HTERT RPE-1 (cell line): ENCODE measurements around the gene CEP135.
"Not testable (repeated sequence)": the region's sequence is repeated elsewhere in the genome, so short reads cannot be mapped to it uniquely, and the experiment has no call there.

ENCODE experiments used
- in situ Hi-C: fragments of 300-500 bp; cut with MboI; formaldehyde crosslinking; loops from 4 replicates; pipeline ENCODE4 v1.14.3; 2020; ENCODE audit warnings: low sequenced_read_pairs

Gene CEP135, protein sequence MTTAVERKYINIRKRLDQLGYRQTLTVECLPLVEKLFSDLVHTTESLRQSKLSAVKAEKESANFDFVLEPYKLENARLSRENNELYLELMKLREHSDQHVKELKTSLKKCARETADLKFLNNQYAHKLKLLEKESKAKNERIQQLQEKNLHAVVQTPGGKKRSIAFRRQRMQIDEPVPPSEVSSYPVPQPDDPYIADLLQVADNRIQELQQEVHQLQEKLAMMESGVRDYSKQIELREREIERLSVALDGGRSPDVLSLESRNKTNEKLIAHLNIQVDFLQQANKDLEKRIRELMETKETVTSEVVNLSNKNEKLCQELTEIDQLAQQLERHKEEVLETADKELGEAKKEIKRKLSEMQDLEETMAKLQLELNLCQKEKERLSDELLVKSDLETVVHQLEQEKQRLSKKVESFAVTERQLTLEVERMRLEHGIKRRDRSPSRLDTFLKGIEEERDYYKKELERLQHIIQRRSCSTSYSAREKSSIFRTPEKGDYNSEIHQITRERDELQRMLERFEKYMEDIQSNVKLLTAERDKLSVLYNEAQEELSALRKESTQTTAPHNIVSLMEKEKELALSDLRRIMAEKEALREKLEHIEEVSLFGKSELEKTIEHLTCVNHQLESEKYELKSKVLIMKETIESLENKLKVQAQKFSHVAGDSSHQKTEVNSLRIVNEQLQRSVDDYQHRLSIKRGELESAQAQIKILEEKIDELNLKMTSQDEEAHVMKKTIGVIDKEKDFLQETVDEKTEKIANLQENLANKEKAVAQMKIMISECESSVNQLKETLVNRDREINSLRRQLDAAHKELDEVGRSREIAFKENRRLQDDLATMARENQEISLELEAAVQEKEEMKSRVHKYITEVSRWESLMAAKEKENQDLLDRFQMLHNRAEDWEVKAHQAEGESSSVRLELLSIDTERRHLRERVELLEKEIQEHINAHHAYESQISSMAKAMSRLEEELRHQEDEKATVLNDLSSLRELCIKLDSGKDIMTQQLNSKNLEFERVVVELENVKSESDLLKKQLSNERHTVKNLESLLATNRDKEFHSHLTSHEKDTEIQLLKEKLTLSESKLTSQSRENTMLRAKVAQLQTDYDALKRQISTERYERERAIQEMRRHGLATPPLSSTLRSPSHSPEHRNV

DNA sequence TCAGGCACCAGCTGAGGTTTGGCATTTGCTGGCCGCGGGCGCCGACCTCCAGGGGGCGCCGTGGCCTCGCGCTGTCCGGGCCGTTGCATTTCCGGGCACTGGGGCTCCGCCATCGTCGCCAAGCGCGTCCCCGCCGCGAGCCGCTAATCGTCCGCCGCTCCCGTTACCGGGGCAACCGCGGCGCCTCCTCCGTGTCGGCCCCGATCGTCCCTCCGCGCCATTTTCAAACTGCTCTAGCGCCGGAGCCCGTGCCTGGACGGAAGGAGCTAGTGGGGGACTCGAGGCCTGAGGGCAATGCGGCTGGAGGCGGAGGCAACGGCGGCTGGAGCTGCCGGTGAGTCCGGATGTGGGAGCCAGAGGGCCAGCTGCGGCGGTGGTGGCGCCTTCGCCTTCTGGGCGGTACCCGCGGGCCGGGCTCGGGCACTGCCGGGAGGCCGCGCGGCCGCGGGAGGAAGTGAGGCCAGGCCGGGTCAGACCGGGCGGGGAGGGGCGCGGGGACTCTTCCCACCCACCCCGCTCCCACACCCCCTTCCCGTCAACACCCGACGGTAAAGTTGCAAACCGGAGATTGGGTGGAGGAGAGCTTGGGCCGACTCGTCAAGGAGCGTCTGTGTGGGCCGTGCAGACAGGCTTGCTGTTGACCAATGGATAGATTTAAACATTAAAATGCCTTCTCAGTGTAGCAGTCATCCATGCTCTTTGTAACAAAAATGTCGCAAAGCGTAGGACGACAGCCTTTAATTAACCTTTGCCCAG lies at the start of gene CEP135:
CEP135 (plus strand) TSS at position 220 of the 756 bp plus-strand sequence. CDS start 3,186 bp downstream, outside the sequence.
- in situ Hi-C loops = no loop called here

DNA sequence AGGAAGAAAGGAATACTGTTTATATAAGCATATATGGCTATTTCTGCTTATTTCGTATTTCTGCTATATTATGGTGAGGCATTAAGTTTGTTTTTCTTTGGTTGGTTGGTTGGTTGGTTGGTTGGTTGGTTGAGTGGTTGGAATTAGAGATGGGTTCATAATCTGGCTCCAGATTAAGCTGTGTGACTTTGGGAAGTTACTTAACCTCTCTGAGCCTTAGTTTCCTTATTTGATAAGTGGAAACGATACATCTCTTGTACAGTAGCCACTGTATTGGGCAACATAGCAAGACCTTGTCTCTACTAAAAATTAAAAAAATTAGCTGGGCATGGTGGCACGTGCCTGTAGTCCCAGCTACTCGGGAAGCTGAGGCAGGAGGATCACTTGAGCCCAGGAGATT lies 46.1 kb upstream of the CEP135 start:
- in situ Hi-C loops = no loop called here

DNA sequence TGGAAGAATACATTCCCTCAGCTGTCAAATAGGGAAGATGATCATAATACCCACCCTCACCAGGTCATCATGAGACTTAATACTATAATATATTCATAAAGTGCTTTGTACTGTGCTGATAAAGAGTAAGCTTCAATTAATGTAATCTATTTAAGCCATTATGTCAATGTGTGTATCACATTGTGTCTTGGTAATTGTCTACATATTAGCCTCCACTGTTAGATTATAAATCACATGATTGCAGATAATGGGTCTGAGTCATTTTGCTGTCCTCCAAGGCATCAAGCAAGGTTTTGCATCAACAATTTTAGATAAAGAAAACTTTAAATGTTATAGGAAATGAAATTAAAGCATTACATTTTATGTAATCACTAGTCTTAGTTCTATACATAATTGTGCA lies 45.2 kb upstream of the CEP135 start:
- in situ Hi-C loops = no loop called here

DNA sequence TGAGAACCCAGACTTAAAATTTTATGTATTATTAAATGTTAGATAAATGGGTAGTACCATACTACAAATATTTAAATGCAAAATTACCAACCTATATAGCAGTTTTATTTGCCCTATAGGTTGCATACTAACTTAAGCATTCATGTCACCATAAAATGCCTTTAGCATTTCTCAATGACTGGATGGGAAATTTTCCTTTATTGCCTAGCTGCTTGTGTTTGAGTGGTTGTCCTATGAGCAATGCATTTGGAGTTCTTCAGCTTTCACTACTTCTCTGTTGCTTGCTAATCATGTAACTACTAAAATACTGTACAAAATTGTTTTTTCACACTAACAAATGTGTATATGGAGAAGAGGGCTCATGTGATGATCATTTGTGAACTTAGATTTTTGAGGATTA lies 44.2 kb upstream of the CEP135 start:
- in situ Hi-C loops = no loop called here

DNA sequence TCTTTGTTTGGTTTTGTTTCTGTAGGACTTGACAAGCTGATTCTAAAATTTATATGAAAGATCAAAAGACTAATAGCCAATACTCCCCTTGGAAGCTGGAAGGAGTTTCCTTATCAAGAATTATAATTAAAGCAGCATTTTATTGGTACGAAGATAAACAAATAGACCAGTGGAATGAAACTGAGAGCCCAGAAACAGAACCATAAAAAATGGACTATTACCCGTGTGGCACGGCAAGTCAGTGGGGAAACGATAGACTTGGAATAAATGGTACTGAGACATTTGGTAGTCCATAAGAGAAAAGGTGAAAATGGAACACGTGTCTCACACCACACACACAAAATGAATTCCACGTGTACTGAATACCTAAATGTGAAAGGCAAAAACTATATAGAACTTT lies 42.4 kb upstream of the CEP135 start:
- in situ Hi-C loops = no loop called here

DNA sequence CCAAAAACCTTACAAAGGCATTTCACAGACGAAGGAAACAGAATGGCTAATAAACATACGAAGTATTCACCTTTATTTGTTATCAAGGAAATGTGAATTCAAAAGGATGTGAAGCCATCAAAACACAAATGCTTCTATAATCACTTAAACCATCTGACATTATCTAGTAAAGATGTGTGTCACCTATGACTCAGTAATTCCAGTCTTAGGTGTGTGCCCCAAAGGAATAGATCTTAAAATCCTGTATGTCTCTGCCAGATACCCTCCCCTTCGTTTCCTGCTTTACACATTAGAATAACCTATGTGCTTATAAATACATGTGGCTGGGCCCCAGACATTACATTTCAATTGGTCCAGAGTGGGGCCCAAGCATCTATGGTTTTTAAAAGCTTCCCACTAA lies 41.8 kb upstream of the CEP135 start:
- in situ Hi-C loops = no loop called here

DNA sequence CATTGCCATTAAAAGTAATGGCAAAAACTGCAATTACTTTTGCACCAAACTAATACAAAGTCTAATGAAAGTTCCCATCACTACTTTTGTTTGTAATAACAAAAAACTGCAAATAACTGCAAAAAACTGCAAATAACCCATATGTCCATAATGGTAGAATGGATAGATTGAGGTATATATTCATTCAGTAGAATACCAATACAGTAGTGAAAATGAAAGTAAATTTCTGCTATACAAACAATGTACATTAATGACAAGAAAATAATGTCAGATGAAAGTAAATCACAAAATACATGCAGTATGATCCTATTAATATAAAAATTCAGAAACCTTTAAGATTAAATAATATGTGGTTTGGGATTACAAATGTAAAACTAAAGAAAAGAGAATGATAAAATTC lies 41.3 kb upstream of the CEP135 start:
- in situ Hi-C loops = no loop called here

DNA sequence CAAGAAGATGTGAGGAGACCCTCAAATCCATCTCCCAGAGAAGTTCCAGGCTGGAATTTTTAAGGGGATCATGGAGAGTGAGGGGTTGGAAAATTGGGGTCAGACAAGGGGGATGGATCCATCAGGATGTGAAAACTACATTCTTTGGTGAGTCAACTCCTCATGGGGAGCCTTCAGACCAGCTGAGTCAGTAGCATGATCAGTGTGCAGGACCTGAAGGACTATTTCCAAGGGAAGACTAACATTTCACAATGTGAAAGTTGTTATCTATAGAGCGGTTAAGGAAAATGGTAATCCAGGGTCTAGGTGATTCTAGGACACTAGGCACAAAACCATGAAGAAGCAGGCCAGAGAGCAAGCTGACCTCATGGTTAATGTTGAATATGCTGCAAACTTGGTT lies 38.6 kb upstream of the CEP135 start:
- in situ Hi-C loops = no loop called here

DNA sequence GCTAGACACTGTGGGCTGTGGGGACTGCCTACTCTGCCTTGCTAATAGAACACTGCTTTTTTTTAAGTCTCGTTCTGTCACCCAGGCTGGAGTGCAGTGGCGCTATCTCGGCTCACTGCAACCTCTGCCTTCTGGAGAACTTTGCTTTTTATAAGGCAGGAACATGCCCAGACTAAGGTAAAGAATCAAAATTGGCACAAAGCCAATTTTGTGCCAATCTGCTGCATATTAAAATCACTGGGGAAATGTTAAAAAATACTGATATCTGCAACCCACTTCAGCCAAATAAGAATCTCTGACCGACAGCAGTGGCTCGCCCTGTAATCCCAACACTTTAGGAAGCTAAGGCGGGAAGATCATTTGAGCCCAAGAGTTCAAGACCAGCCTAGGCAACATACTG lies 36.5 kb upstream of the CEP135 start:
- in situ Hi-C loops = no loop called here

DNA sequence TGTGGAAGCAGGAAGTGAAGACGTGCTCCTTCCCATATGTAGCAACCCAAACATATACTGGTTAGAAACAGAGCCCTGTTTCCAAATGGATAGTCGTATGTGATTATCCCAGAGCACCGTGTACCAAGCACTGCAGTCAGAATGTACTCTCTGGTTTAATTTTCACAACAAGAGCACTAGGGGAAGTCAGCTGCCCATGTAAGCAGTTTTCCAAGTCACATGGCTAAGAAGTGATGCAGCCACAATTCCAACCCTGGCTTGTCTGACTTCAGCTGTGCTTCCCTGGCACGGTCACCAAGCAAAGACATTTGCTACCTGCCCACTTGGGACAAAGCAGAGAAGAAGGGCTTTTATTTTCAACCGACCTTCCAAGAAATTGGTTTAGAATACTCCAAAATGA lies 28.2 kb upstream of the CEP135 start:
- in situ Hi-C loops = no loop called here

DNA sequence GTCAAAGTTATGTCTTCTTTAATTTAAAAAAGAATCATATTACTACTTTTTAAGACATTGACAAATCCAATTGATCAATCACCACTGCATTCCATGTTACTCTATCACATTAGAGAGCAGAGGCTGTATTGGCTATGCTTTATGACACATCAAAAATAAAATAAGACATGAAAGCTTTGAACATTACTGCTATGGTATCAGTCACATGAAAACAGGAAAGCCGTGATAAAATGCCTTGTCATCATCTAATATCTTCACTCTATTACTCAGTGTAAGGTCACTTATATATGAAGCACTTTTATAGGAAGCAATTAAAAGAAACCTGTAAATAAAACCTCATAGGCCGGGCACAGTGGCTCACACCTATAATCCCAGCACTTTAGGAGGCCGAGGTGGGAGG lies 27.7 kb upstream of the CEP135 start:
- in situ Hi-C loops = no loop called here

DNA sequence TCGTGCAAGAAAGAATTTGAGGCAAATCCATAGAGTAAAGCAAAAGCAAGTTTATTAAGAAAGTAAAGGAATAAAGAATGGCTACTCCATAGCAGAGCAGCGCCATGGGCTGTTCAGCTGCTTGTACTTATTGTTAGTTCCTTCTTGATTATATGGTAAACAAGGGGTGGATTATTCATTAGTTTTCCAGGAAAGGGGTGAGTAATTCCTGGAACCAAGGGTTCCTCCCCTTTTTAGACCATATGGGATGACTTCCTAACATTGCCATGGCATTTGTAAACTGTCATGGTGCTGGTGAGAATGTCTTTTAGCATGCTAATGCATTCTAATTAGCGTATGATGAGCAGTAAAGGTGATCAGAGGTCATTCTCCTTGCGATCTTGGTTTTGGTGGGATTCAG lies 23.5 kb upstream of the CEP135 start:
- in situ Hi-C loops = no loop called here

DNA sequence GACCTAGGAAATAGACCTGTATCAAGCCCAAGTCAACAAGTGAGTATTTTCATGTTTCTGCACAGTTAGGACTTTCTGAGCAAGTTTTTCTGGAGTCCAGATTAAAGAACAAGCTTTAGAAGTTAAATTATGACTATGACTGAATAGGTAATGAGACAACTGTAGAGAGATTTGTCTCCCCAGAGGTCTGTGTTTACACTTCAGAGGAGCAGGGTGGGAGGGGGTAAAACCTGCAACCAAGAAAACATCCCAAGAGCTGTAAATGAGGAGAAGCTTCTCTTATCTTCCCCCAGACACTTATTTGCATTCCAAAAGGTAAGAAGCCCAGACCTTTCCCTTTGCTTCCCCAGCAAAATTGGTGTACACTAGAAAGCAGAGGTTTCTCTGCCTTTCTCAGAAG lies 22.1 kb upstream of the CEP135 start:
- in situ Hi-C loops = no loop called here

DNA sequence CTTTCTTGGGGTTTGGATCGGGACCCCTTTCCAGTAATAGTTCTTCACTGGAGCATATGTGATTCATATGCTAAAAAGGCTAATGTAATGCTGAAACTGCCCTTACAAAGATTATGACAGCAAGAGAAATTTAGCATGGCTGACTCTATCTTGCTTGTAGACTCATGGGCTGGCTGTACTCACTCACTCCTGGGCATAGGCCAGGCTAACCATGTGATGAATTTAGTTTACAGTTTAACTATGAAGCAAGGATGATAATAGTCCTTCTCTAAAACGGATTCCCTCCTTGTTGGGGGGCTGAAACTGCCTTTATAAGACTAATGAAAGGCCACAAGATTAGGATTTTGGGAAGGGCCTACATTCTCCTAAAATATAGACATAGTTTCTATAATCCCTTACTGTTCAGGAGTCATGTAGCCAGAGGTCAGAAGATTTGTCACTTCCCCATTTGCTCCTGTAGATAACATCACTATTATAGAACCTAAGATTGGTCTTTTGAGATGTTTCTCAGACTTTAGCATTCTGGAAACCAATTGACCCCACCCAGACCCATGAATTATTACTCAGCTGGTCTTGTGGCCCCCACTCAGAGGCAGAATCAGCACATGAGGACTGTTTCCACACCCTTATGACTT lies 20.8 kb upstream of the CEP135 start:
- in situ Hi-C loops = no loop called here

DNA sequence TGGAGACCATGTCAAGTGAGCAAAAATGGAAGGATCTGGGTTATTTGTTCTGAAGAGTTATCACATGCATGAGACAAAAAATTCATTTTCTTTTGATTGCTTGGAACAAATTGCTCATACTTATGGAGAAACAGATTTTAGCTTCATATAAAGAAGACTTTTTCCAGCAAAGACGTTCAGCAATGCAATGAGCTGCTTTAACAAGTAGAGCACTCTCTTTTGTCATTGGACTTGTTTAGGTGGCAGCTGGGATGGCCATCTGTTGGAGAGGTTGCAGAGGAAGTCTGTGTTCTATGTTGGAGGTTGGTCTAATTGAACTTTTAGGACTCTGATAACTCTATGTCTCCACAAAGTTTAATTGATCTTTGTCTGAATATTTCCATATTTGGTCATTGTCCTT lies 19.9 kb upstream of the CEP135 start:
- in situ Hi-C loops = no loop called here

DNA sequence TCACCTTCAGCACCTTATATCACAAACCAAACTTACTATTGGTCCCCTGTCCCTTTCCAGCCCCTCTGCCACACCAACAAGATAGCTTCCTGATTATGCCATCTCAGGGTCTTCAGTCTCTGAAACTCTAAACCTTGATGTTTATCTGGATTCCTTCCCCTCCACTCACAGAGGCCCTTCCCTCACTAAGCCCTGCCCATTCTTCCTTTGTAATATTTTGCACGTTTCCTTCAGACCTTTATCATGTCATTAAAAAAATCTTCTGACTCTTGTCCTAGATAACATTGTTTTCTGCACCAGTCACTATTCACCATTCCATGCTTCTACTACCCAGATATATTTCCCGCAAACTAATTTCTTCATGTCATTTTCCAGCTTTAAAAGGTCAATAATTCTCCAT lies 17.7 kb upstream of the CEP135 start:
- in situ Hi-C loops = no loop called here

DNA sequence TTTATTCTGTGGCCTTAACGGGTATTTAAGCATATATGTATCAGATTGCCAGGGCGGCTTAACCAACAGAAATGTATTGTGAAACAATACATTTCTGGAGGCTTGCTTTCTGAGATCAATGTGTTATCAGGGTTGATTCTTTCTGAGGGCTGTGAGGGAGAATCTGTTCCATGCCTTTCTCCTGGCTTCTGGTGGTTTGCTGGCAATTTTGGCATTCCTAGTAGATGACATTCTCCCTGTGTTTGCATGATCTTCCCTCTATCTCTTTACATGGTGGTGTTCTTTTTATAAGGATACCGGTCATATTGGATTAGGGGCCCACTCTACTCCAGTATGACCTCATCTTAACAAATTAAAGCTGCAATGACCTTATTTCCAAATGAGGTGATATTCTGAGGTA lies 16.9 kb upstream of the CEP135 start:
- in situ Hi-C loops = no loop called here

DNA sequence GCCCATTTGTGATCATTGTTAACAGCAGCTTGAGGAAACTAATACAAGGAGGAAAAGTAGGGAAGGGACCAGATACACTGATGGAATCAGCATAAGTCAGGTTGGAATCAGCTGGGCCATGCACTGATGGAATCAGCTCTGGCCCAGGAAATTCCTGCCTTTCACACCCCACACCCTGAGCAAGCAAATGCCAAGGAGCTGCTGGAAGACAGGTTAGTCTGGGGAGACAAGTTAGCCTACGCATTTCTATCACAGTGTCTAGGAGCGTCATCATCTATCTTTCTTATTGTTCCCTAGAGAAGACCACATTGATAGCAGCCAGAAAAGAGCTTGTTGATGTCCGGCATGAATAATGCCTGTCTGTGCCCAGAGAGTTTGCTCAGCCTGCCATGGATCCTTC lies 16.2 kb upstream of the CEP135 start:
- in situ Hi-C loops = no loop called here

DNA sequence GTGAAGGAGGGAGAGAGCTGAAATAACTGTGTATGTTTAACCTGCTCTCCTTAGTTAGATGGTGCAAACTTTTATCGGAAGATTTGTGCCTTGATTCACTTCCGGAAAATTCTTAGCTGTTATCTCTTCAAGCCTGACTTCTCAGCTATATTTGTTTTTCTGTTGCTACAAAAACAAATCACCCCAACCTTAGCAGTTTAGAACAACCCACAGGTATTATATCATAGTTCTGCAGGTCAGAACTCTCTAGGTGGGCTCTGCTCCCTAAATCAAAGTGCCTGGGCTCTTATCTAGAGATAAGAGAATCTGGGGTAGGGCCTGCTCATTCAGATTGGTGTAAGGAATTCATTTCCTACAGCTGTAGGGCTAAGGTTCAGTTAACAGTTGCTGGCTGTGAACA lies 15.1 kb upstream of the CEP135 start:
- in situ Hi-C loops = no loop called here

DNA sequence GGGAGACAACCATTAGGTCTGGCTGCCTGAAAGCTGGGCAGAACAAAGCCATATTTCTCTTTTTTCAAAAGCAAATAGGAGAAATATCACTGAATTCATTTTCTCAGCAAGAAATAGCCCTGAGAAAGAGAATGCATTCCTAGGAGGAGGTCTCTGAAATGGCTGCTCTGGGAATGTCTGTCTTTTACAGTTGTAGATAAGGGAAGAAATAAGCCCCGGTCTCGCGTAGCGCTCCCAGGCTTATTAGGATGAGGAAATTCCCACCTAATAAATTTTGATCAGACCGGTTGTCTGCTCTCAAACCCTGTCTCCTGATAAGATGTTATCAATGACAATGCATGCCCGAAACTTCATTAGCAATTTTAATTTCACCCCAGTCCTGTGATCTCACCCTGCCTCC lies 12.8 kb upstream of the CEP135 start:
- in situ Hi-C loops = not testable (repeated sequence)
